Measurements from ENCODE around the gene PIERCE2. TPM values are rescaled to one million over a fixed set of nuclear protein-coding genes. Genes with fewer than 3 reads are reported as not detected.

PIERCE2 gene
- total and polyA plus RNA-seq, 2 donors (not counting 3 experiments of a cell fraction or from before 2014, with no cell fraction given) = 1.4 to 2.3 TPM

DNA sequence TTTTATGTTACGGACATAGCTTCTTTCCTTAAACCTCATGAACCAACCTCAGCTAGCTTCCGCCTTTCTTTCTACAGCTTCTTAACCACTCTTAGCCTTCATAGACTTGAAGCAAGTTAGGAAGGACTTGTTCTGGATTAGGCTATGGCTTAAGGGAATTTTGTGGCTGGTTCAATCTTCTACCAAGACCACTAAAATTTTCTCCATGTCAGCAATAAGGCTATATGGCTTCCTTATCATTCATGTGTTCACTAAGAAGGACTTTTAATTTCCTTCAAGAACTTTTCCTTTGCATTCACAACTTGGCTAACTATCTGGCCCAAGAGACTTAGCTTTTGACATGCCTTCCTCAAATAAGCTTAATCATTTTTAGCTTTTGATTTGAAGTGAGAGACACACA lies 24.6 kb upstream of the PIERCE2 start:
- FAIRE-seq (no peak), DNase-seq (ENCODE audit: low read depth, low spot score) (no peak)
- Histone ChIP-seq H4K20me1 (replicated peaks; ENCODE audit: control insufficient read depth, extremely low read depth, insufficient read depth, low read length) (no peaks in the 10 kb centered on the region), H3K9ac (replicated peaks; ENCODE audit: extremely low read depth, insufficient read depth, low read length) (no peak overlapping the region), H3K79me2 (ENCODE audit: control insufficient read depth, insufficient read depth, low read length) (no peaks in the 10 kb centered on the region), H3K4me2 (ENCODE audit: insufficient read depth, low read length) (no peak overlapping the region), H3K27me3 (ENCODE audit: control insufficient read depth in 2 of 2, insufficient read depth in 2 of 2, low read length in 2 of 2) (no peaks in the 10 kb centered on the region), H2AFZ (ENCODE audit: low read depth, low read length) (no peak overlapping the region), H3K4me1 (ENCODE audit: control insufficient read depth, extremely low read depth, insufficient read depth, low read length) (no peaks in the 10 kb centered on the region), H3K9me3 (replicated peaks; ENCODE audit: control insufficient read depth, insufficient read depth, low read length) (no peaks in the 10 kb centered on the region), H3K4me3 (replicated peaks in 1 of 3; ENCODE audit: insufficient read depth in 1 of 3, low read depth in 1 of 3, low read length in 3 of 3) (no peak overlapping the region), H3K27ac (ENCODE audit: insufficient read depth, low read depth, low read length) (no peak overlapping the region), H3K36me3 (ENCODE audit: control insufficient read depth in 2 of 2, extremely low read depth in 1 of 2, insufficient read depth in 2 of 2, low read length in 2 of 2) (peaks cover 2 to 5% of the 10 kb centered on the region in 2 experiments), H3K9me1 (replicated peaks; ENCODE audit: control insufficient read depth, extremely low read depth, insufficient read depth, low read length) (no peaks in the 10 kb centered on the region)
- no TSS peak for BruUV-seq (replicated peaks)
- ChIA-PET CTCF (interaction anchor here (0.8 to 1.0 kb wide), 2 partner anchors 11 to 56 kb away, joined by 3 read pairs; no protein-coding TSS in a partner anchor), POLR2A (no interaction called here)
- TF ChIP-seq FOS (IDR thresholded peaks at IDR 0.05; ENCODE audit: borderline replicate concordance, insufficient read depth, low read length) (no peak), JUN (IDR thresholded peaks at IDR 0.05; ENCODE audit: borderline replicate concordance, insufficient read depth, insufficient read length, low read depth) (no peak), POLR2A (IDR thresholded peaks at IDR 0.05; ENCODE audit: low read depth, low read length) (no peak), GATA2 (IDR thresholded peaks at IDR 0.05; ENCODE audit: insufficient read depth, insufficient read length, low read depth, low read length) (no peak), POLR2AphosphoS5 (IDR thresholded peaks at IDR 0.05; ENCODE audit: insufficient read depth, low read depth, low read length) (no peak), MYC (IDR thresholded peaks at IDR 0.05; ENCODE audit: low read depth, low read length) (no peak), EZH2 (IDR thresholded peaks at IDR 0.05; ENCODE audit: borderline replicate concordance, low read depth, low read length, severe bottlenecking) (no peak)
- TF ChIP-seq, protein P1, sequence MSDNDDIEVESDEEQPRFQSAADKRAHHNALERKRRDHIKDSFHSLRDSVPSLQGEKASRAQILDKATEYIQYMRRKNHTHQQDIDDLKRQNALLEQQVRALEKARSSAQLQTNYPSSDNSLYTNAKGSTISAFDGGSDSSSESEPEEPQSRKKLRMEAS (IDR thresholded peaks at IDR 0.05; ENCODE audit: insufficient read depth, insufficient read length) = no peak
- TF ChIP-seq, protein P2, sequence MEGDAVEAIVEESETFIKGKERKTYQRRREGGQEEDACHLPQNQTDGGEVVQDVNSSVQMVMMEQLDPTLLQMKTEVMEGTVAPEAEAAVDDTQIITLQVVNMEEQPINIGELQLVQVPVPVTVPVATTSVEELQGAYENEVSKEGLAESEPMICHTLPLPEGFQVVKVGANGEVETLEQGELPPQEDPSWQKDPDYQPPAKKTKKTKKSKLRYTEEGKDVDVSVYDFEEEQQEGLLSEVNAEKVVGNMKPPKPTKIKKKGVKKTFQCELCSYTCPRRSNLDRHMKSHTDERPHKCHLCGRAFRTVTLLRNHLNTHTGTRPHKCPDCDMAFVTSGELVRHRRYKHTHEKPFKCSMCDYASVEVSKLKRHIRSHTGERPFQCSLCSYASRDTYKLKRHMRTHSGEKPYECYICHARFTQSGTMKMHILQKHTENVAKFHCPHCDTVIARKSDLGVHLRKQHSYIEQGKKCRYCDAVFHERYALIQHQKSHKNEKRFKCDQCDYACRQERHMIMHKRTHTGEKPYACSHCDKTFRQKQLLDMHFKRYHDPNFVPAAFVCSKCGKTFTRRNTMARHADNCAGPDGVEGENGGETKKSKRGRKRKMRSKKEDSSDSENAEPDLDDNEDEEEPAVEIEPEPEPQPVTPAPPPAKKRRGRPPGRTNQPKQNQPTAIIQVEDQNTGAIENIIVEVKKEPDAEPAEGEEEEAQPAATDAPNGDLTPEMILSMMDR (IDR thresholded peaks at IDR 0.05; ENCODE audit: extremely low read depth in 1 of 2, insufficient read depth in 1 of 2, low read depth in 1 of 2, low read length in 2 of 2) = no peak
- dilution Hi-C loops (cut with MboI; ENCODE audit: extremely low pct_ligation_motif_present, low sequenced_read_pairs) (no loop called here), intact Hi-C loops (cut with micrococcal nuclease) (no loop called here)
